Liver (tissue), 9 donors: Measurements from ENCODE around the gene TM7SF2. TPM values are rescaled to one million over a fixed set of nuclear protein-coding genes. Genes with fewer than 3 reads are reported as not detected.

Experiments
- DNase-seq: peaks from one replicate; pipeline ENCODE4 v3.0.0-alpha.2; 2017; ENCODE audit warnings: low spot score
- H3K27ac ChIP-seq, 2 donors: one replicate each; pipeline ENCODE4 v1.7.0; 2013; ENCODE audit warnings: inconsistent platforms in 2 of 2, low read length in 2 of 2, control low read depth in 1 of 2, low read depth in 1 of 2, mild to moderate bottlenecking in 1 of 2
- H3K27me3 ChIP-seq, 4 donors: one replicate each; pipeline versions ENCODE4 v1.6.1 to v1.7.0; 2013; ENCODE audit warnings: low read length in 3 of 4, inconsistent platforms in 1 of 4, mild to moderate bottlenecking in 1 of 4, moderate library complexity in 1 of 4; ENCODE audit not compliant: control insufficient read depth in 4 of 4, insufficient read depth in 4 of 4
- H3K36me3 ChIP-seq, 4 donors: one replicate each; pipeline versions ENCODE4 v1.6.1 to v1.7.0; 2013; ENCODE audit warnings: low read length in 3 of 4, mild to moderate bottlenecking in 3 of 4, low read depth in 1 of 4, moderate library complexity in 1 of 4; ENCODE audit not compliant: control insufficient read depth in 4 of 4, insufficient read depth in 3 of 4
- H3K4me1 ChIP-seq, 4 donors: one replicate each; pipeline versions ENCODE4 v1.6.1 to v1.7.0; 2013; ENCODE audit warnings: low read length in 3 of 4, mild to moderate bottlenecking in 3 of 4, moderate library complexity in 1 of 4; ENCODE audit not compliant: control insufficient read depth in 4 of 4, insufficient read depth in 4 of 4
- H3K4me3 ChIP-seq, 3 donors: one replicate each; pipeline versions ENCODE4 v1.6.1 to v1.7.0; 2013; ENCODE audit warnings: low read length in 3 of 3, control low read depth in 1 of 3, low read depth in 1 of 3, mild to moderate bottlenecking in 1 of 3
- H3K9ac ChIP-seq, 2 donors: one replicate each; pipeline ENCODE4 v1.7.0; 2013; ENCODE audit warnings: low read length in 2 of 2, mild to moderate bottlenecking in 2 of 2, moderate library complexity in 2 of 2, control low read depth in 1 of 2, low read depth in 1 of 2
- H3K9me3 ChIP-seq, 4 donors: one replicate each; pipeline versions ENCODE4 v1.6.1 to v1.7.0; 2013; ENCODE audit warnings: low read length in 3 of 4; ENCODE audit not compliant: control insufficient read depth in 4 of 4
- EGR1 ChIP-seq, 2 donors: IDR thresholded peaks; 2 replicates each; pipeline ENCODE4 v1.6.1; 2016 to 2018; ENCODE audit warnings: antibody characterized with exemption in 2 of 2, low read depth in 2 of 2
- FOXA1 ChIP-seq: IDR thresholded peaks from 2 replicates; pipeline ENCODE4 v1.6.1; 2016; ENCODE audit warnings: antibody characterized with exemption
- FOXA2 ChIP-seq: IDR thresholded peaks from 2 replicates; pipeline ENCODE4 v1.6.1; 2016; ENCODE audit warnings: antibody characterized with exemption
- GABPA ChIP-seq, 2 donors: IDR thresholded peaks in 1 of 2; conservative IDR thresholded peaks in 1 of 2; 2 replicates each; pipeline ENCODE4 v1.6.1; 2016; ENCODE audit warnings: antibody characterized with exemption in 2 of 2, mild to moderate bottlenecking in 1 of 2, moderate library complexity in 1 of 2
- HNF4A ChIP-seq, 2 donors: conservative IDR thresholded peaks; 2 replicates each; pipeline ENCODE4 v1.6.1; 2016; ENCODE audit warnings: antibody characterized with exemption in 2 of 2, mild to moderate bottlenecking in 2 of 2
- HNF4G ChIP-seq: IDR thresholded peaks from 2 replicates; pipeline ENCODE4 v1.6.1; 2016; ENCODE audit warnings: antibody characterized with exemption
- JUND ChIP-seq, 2 donors: IDR thresholded peaks; 2 replicates each; pipeline ENCODE4 v1.6.1; 2016; ENCODE audit warnings: antibody characterized with exemption in 2 of 2
- NR2F2 ChIP-seq: IDR thresholded peaks from 2 replicates; pipeline ENCODE4 v1.6.1; 2016; ENCODE audit warnings: antibody characterized with exemption
- RAD21 ChIP-seq, 2 donors: IDR thresholded peaks; 2 replicates each; pipeline ENCODE4 v1.6.1; 2016; ENCODE audit warnings: antibody characterized with exemption in 2 of 2, mild to moderate bottlenecking in 2 of 2
- RXRA ChIP-seq, 2 donors: IDR thresholded peaks; 2 replicates each; pipeline ENCODE4 v1.6.1; 2017 to 2018; ENCODE audit warnings: antibody characterized with exemption in 2 of 2, mild to moderate bottlenecking in 1 of 2
- SP1 ChIP-seq: IDR thresholded peaks from 2 replicates; pipeline ENCODE4 v1.6.1; 2018; ENCODE audit warnings: antibody characterized with exemption, mild to moderate bottlenecking
- TAF1 ChIP-seq: conservative IDR thresholded peaks from 2 replicates; pipeline ENCODE4 v1.6.1; 2016; ENCODE audit warnings: antibody characterized with exemption, mild to moderate bottlenecking
- YY1 ChIP-seq: IDR thresholded peaks from 2 replicates; pipeline ENCODE4 v1.6.1; 2016; ENCODE audit warnings: antibody characterized with exemption, mild to moderate bottlenecking
- WGBS: extraction: QIAGEN DNeasy Blood & Tissue Kit; methylation state at CpG from one replicate; pipeline ENCODE4 v1.1.7; 2013; 5-methylcytosine and 5-hydroxymethylcytosine counted together
- polyA plus RNA-seq, 2 donors: library from polyadenylated mRNA; stranded (reverse) in 1 of 2; unstranded in 1 of 2; fragments of 200-250 nt in 1 of 2; fragments of >200 nt in 1 of 2; fragmentation: Nextera tagmentation in 1 of 2; extraction: Ambion mirVana in 1 of 2; gene quantifications; one replicate each; pipeline versions ENCODE4 v1.2.1 to v1.2.3, GENCODE V29; 2013 to 2015
- total RNA-seq, 2 donors: library from RNA; depleted of rRNA; stranded (reverse); fragments of >200 nt; gene quantifications; one replicate each; pipeline ENCODE4 v1.2.3, GENCODE V29; 2014
- TF ChIP-seq, protein P1 (sequence below): IDR thresholded peaks from 2 replicates; pipeline ENCODE4 v1.6.1; 2016; ENCODE audit warnings: antibody characterized with exemption
- TF ChIP-seq, protein P2 (sequence below): fragments of 150-350 bp; IDR thresholded peaks from 2 replicates; pipeline ENCODE4 v1.5.1; 2017; ENCODE audit warnings: improper control_type of control experiment, low read depth, low read length; ENCODE audit not compliant: missing input control
- TF ChIP-seq, protein P3 (sequence below): IDR thresholded peaks from 2 replicates; pipeline ENCODE4 v1.6.1; 2016; ENCODE audit warnings: antibody characterized with exemption
- TF ChIP-seq, protein P4 (sequence below): IDR thresholded peaks from 2 replicates; pipeline ENCODE4 v1.6.1; 2016; ENCODE audit warnings: antibody characterized with exemption
- TF ChIP-seq, protein P5 (sequence below): IDR thresholded peaks from 2 replicates; pipeline ENCODE4 v1.6.1; 2016; ENCODE audit warnings: antibody characterized with exemption, mild to moderate bottlenecking
- donor health status: healthy.
- donor health status: healthy.
- donor health status: healthy.
- donor health status: healthy.
- donor health status: healthy.

The TM7SF2 gene
- total and polyA plus RNA-seq, 4 donors = 39.0 to 337 (median 89.1) TPM

DNA sequence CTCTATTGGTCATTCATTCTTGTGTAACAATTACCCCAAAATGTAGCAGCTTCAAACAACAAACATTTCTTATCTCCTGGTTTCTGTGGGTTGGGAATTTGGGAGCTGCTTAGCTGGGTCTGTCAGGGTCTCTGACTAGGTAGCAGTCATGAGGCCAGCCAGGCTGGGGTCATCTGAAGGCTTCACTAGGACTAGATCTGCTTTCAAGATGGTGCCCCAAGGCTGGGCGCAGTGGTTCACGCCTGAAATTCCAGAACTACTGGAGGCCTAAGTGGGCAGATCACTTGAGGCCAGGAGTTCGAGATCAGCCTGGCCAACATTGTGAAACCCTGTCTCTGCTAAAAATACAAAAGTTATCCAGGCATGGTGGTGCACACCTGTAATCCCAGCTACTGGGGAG, 45.3 kb downstream of the TM7SF2 start:
- TF ChIP-seq HNF4A (conservative IDR thresholded peaks at IDR 0.05) (no peak), FOXA2 (no peak), EGR1 (IDR thresholded peaks at IDR 0.05; ENCODE audit: low read depth in 2 of 2) (no peak), RAD21 (IDR thresholded peaks at IDR 0.05) (no peak), TAF1 (no peak), GABPA (IDR thresholded peaks at IDR 0.05 in 1 of 2, conservative IDR thresholded peaks at IDR 0.05 in 1 of 2) (no peak), FOXA1 (no peak), YY1 (no peak)
- TF ChIP-seq, protein P1, sequence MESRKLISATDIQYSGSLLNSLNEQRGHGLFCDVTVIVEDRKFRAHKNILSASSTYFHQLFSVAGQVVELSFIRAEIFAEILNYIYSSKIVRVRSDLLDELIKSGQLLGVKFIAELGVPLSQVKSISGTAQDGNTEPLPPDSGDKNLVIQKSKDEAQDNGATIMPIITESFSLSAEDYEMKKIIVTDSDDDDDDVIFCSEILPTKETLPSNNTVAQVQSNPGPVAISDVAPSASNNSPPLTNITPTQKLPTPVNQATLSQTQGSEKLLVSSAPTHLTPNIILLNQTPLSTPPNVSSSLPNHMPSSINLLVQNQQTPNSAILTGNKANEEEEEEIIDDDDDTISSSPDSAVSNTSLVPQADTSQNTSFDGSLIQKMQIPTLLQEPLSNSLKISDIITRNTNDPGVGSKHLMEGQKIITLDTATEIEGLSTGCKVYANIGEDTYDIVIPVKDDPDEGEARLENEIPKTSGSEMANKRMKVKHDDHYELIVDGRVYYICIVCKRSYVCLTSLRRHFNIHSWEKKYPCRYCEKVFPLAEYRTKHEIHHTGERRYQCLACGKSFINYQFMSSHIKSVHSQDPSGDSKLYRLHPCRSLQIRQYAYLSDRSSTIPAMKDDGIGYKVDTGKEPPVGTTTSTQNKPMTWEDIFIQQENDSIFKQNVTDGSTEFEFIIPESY = no peak
- TF ChIP-seq, protein P2, sequence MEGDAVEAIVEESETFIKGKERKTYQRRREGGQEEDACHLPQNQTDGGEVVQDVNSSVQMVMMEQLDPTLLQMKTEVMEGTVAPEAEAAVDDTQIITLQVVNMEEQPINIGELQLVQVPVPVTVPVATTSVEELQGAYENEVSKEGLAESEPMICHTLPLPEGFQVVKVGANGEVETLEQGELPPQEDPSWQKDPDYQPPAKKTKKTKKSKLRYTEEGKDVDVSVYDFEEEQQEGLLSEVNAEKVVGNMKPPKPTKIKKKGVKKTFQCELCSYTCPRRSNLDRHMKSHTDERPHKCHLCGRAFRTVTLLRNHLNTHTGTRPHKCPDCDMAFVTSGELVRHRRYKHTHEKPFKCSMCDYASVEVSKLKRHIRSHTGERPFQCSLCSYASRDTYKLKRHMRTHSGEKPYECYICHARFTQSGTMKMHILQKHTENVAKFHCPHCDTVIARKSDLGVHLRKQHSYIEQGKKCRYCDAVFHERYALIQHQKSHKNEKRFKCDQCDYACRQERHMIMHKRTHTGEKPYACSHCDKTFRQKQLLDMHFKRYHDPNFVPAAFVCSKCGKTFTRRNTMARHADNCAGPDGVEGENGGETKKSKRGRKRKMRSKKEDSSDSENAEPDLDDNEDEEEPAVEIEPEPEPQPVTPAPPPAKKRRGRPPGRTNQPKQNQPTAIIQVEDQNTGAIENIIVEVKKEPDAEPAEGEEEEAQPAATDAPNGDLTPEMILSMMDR = no peak
- Histone ChIP-seq H3K27ac (no peak overlapping the region), H3K27me3 (no peaks in the 10 kb centered on the region), H3K9me3 (no peaks in the 10 kb centered on the region), H3K4me3 (no peak overlapping the region), H3K4me1 (peaks cover 0 to 4% (median 2%) of the 10 kb centered on the region in 4 donors), H3K9ac (no peak overlapping the region), H3K36me3 (no peaks in the 10 kb centered on the region)
- WGBS = 95% methylated on average over 3 of the region's 3 CpGs
- no peak for DNase-seq

DNA sequence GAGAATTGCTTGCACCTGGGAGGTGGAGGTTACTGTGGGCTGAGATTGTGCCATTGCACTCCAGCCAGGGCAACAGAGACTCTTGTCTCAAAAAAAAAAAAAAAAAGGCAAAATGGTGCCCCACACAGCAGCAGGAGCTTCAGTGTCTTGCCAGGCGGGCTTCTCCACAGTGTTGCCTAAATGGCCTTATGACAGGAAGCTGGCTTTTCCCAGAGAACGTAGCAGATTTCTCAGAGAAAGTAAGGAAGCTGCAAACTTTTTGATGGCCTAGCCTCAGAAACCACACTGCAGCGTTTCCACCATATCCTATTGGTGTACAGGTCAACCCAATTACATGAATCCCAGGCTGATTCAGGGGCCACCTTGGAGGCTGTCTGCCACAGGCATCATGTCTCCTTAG, 45.7 kb downstream of the TM7SF2 start:
- Histone ChIP-seq H3K27me3 (no peaks in the 10 kb centered on the region), H3K4me1 (no peaks in the 10 kb centered on the region), H3K9ac (no peak overlapping the region), H3K4me3 (no peak overlapping the region), H3K9me3 (no peaks in the 10 kb centered on the region), H3K27ac (no peak overlapping the region), H3K36me3 (no peaks in the 10 kb centered on the region)
- no peak for DNase-seq
- WGBS = 89% methylated on average over 3 of the region's 3 CpGs
- no peak for TF ChIP-seq HNF4G
- TF ChIP-seq EGR1 (IDR thresholded peaks at IDR 0.05; ENCODE audit: low read depth in 2 of 2) = no peak
- TF ChIP-seq JUND (IDR thresholded peaks at IDR 0.05) = no peak
- TF ChIP-seq, protein P2 = no peak
- TF ChIP-seq, protein P3, sequence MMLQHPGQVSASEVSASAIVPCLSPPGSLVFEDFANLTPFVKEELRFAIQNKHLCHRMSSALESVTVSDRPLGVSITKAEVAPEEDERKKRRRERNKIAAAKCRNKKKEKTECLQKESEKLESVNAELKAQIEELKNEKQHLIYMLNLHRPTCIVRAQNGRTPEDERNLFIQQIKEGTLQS = no peak
- TF ChIP-seq, protein P4, sequence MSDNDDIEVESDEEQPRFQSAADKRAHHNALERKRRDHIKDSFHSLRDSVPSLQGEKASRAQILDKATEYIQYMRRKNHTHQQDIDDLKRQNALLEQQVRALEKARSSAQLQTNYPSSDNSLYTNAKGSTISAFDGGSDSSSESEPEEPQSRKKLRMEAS = no peak
- TF ChIP-seq YY1 = no peak
- TF ChIP-seq, protein P5, sequence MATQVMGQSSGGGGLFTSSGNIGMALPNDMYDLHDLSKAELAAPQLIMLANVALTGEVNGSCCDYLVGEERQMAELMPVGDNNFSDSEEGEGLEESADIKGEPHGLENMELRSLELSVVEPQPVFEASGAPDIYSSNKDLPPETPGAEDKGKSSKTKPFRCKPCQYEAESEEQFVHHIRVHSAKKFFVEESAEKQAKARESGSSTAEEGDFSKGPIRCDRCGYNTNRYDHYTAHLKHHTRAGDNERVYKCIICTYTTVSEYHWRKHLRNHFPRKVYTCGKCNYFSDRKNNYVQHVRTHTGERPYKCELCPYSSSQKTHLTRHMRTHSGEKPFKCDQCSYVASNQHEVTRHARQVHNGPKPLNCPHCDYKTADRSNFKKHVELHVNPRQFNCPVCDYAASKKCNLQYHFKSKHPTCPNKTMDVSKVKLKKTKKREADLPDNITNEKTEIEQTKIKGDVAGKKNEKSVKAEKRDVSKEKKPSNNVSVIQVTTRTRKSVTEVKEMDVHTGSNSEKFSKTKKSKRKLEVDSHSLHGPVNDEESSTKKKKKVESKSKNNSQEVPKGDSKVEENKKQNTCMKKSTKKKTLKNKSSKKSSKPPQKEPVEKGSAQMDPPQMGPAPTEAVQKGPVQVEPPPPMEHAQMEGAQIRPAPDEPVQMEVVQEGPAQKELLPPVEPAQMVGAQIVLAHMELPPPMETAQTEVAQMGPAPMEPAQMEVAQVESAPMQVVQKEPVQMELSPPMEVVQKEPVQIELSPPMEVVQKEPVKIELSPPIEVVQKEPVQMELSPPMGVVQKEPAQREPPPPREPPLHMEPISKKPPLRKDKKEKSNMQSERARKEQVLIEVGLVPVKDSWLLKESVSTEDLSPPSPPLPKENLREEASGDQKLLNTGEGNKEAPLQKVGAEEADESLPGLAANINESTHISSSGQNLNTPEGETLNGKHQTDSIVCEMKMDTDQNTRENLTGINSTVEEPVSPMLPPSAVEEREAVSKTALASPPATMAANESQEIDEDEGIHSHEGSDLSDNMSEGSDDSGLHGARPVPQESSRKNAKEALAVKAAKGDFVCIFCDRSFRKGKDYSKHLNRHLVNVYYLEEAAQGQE = no peak
- no peak for TF ChIP-seq HNF4A (conservative IDR thresholded peaks at IDR 0.05)
- no peak for TF ChIP-seq FOXA1
- TF ChIP-seq TAF1 = no peak
- no peak for TF ChIP-seq GABPA (IDR thresholded peaks at IDR 0.05 in 1 of 2, conservative IDR thresholded peaks at IDR 0.05 in 1 of 2)
- TF ChIP-seq RAD21 (IDR thresholded peaks at IDR 0.05) = no peak
- TF ChIP-seq FOXA2 = no peak
- TF ChIP-seq RXRA (IDR thresholded peaks at IDR 0.05) = no peak
- TF ChIP-seq SP1 = no peak
- TF ChIP-seq NR2F2 = no peak
